Fibroblast of upper back skin (primary cell): ENCODE measurements around the gene ARTN.

Source experiments
- DNase-seq: peaks from one replicate; pipeline ENCODE4 v3.0.0-alpha.2; 2013

The ARTN gene, protein sequence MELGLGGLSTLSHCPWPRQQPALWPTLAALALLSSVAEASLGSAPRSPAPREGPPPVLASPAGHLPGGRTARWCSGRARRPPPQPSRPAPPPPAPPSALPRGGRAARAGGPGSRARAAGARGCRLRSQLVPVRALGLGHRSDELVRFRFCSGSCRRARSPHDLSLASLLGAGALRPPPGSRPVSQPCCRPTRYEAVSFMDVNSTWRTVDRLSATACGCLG

DNA sequence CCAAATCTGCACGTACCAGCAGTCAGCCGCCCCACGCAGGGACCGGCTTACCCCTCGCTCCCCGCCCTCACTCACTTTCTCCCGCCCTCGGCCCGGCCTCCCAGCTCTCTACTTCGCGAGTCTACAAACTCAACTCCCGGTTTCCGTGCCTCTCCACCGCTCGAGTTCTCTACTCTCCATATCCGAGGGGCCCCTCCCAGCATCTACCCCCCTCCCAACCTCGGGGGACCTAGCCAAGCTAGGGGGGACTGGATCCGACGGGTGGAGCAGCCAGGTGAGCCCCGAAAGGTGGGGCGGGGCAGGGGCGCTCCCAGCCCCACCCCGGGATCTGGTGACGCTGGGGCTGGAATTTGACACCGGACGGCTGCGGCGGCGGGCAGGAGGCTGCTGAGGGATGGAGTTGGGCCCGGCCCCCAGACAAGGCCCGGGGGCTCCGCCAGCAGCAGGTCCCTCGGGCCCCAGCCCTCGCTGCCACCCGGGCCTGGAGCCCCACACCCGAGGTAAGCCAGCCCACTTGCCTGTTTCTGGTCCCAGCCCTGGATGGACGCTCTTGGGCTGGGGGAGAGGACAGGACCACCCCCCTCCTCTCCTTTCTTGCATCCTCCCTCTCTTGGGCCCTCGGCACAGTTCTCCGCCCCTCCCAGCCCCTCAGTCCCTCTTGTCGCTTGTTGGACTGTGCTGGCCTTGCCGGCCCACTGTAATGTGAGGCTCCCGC, at the start of gene ARTN:
Gene ARTN, plus strand, starts transcription at position 416 of the 715 bp plus-strand sequence. CDS start 1,856 bp downstream, outside the sequence.
- no peak for DNase-seq

DNA sequence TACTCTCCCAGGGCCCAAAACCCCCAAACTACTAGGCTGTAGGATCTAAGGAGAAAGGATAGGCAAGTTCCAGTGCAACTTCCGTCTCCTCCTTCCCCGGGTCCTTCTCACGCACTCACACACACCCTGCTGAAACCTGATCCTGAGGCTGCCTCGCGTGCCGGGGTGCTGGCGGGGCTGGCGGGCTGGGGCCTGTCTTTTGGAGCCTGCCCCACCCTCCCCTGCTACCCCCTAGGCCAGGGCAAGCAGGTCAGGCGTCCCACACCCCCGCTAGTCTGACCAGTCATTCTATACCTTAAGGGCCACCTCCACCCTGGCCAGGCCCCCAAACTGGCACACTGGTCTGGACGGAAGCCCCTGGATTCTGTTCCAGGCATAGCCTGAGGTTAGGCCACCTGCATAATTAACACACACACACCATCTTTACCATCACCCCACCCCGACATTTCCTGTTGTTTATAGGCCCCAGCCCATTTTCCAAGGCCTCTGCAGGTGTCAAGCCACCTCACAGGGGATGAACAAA, 48.3 kb upstream of the ARTN start:
- no peak for DNase-seq

DNA sequence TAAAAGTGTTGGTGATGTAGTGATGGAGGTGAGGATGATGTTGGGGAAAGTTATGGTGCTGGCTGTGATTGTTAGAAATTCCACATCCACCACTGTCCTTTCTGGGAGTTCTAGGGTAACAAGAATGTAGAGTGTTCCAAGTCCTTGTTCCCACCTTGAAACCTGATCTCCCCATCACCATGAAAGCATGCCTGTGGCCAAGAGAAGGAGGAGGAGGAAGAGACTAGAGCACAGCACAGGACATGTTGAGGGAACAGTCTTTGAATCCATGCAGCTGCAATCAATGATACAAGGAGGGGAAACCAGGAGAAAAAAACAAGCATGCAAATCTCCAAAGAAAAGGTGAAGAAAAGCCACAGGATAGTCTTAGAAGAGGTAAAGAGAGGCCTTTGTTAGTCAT, 45.9 kb upstream of the ARTN start:
- DNase-seq: no peak

DNA sequence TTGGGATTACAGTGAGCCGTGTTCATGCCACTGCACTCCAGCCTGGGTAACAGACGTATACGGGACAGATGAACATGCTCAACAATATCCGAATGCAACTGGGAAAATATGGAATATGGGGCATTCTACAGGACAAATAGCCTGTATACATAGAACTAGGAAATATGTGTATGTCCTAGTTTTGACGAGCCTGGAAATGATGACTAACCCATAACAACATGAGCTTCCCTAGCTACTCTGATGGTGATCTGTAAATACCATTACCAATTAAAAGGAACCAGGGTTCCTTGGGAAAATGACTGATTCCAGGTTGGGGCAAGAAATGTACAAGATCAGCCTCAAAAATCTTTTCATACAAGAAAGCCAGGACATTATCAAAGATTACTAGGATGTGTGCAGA, 42.8 kb upstream of the ARTN start:
- no peak for DNase-seq

DNA sequence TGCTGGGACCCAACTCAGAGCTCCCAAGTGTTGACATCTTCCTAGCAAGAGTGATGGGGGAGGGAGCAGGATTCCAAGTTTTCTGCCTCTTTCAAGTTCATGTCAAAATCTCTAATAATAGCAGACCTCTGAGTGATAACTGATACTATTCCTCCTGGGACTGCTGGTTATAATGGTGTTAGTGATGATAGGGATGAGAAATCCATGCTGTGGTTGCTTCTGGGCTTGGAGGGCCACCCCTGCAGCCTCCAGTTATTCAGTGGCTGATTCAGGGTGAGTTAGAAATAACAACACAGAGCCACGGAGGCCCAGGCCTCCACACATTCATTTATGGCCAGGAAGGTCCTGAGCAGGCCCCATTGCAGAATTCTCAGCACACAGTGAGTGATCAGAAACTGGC, 40.6 kb upstream of the ARTN start:
- peak; percentile 81 for DNase-seq

DNA sequence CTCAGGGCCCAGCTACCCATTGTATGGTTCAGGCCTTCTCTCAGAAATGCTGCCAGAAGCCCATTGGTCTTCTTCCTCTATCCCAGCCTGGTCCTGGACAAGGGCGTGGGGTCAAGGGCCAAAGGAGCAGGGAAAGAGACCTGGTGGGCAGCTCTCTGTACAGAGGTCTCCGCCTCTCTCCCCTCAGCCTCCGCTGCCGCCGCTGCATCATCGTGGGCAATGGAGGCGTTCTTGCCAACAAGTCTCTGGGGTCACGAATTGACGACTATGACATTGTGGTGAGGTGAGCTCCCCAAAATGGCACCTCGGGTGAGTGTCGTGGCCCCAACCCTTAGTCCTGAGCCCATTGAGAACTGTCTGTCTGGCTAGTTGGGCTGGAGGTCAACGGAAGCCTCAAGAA, 34.6 kb upstream of the ARTN start:
- no peak for DNase-seq

DNA sequence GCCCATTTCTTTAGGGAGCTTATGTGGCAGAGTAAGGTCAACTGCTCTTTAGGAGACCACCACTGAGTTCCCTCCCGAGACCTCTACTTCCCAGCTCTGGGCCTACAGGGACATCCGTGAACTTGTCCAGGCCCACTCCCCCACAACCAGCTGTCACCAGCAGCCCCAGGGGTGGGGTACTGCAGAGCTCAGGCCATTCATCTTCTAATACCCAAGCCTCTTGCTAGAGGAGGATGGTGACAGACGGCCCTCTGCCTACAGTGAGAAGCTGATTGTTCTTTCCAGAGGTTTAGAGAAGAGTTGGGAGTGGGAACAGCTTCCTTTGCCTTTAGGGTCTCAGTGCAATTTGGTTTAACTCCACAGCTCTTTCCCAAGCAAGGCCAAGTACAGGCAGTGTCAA, 33.2 kb upstream of the ARTN start:
- no peak for DNase-seq

DNA sequence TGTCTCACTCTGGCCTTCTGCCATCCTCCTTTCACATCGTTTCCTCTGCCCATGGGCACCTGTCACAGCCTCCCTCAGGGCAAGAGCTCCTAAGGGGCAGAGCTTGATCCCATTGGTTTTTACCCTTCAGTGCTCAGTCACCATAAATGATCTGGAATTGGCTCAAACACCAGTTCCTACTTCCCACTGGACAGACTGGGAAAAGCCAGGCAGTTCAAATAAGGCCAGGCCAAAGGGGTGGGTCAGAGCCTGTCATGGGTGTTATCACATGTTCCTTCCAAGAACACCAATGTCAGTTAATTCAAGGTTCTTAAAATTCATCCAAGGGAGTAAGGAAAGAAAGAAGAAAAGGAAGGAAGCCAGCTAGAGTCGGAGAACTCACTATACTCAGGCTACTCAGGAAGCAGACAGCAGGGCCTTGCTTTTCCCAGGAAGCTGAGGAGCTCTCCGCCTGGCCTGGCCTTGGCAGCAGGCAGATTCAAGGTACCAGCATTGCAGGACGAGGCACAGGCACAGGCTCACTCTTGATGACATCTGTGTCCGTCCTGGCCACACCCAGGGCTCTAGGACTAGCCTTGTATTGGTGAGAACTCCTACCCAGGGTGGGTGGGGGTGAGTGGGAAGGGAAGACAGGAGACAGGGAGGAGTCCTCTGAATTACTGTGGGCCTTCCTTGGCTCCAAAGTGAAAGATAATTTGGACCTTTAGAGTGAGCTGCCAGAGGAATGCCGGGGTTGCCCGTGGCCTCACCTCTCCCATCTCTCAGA, 32.2 kb upstream of the ARTN start:
- DNase-seq: no peak

DNA sequence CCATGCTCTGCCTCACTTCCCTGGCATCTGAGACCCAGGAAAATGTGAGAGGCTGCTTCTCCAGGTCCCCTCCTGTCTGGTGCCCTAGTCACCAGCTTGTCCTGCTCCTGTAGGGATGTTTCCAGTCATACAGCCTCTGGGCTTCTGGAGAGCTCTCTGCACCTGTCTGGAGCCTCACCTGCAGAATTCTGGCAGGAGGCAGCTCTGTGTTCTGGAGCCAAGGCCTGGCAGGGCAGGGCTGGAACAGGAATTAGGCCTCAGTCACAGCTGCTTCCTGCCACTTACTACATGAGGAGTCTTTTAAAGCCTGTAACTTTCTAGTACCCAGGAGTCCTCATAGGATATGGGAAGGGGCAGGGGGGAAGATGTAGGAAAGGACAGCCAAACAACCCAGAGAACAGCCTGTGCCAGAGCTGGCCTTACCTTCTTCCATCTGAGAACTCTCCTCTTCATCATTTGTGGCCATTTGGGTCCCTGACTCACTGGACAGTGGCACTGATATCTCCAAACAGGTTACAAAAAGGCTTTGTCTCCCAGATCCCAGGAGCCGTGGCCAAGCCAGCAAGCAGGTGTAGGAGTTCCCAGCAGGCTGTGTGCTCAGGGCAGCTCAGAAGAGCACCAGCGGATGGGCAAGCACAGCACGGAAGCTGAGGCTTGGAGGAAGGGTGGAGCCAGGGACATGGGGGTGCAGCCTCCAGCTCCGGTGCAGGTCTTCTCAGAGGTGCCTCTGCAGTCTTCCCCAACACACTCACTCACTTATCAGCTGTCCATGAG, 31.4 kb upstream of the ARTN start:
- no peak for DNase-seq

DNA sequence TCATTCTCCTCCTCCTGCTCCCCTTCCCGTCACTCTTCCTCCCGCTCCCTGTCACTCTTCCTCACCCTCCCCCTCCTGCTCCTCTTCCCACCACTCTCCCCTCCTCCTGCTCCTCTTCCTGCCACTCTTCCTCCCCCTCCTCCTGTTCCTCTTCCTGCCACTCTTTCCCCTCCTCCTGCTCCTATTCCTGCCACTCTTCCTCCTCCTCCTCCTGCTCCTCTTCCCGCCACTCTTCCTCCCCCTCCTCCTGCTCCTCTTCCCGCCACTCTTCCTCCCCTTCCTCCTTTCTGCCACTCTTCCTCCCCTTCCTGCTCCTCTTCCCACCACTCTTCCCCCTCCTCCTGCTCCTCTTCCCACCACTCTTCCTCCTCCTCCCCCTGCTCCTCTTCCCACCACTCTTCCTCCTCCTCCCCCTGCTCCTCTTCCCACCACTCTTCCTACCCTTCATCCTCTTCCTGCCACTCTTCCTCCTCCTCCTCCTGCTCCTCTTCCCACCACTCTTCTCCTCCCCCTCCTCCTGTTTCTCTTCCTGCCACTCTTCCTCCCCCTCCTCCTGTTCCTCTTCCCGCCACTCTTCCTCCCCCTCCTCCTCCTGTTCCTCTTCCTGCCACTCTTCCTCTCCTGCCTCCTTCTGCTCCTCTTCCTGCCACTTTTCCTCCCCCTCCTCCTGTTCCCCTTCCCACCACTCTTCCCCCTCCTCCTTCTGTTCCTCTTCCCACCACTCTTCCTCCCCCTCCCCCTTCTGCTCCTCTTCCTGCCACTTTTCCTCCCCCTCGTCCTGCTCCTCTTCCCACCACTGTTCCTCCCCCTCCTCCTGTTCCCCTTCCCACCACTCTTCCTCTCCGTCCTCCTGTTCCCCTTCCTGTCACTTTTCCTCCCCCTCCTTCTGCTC, 28.7 kb upstream of the ARTN start:
- no peak for DNase-seq

DNA sequence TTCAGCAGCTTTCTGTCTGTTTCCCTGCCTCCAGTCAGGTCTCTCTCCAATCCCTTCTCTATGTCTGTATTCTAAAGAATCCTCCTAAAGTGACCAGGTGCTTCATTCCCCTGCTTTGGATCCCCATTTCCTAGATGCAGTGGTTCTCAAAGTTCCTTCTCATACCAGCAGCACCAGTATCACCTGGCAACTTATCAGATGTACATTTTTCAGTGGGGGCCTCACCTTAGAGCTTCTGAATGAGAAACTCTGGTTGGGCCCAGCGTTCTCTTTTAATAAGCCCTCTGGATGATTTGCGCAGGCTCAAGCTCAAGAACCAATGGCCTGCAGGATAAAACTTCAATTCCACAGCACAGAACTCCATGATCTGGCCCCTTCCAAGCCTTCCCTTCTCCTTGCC, 25.4 kb upstream of the ARTN start:
- no peak for DNase-seq

DNA sequence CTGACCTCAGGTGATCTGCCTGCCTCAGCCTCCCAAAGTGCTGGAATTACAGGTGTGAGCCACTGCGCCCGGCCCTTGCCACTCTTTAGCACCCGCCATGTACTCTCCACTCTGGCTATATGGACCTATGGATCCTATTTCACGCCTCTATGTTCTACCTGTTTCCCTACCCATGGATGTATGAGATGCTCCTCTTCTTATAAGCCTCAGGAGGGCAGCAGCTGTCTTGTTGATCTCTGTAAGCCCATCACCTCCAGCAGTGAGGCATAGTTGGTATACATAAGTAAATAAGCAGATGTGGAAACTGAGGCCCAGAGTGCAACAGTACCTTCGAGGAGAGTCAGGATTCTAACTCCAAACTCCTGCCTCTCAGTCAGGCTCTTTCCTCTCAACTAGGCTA, 24.7 kb upstream of the ARTN start:
- no peak for DNase-seq

DNA sequence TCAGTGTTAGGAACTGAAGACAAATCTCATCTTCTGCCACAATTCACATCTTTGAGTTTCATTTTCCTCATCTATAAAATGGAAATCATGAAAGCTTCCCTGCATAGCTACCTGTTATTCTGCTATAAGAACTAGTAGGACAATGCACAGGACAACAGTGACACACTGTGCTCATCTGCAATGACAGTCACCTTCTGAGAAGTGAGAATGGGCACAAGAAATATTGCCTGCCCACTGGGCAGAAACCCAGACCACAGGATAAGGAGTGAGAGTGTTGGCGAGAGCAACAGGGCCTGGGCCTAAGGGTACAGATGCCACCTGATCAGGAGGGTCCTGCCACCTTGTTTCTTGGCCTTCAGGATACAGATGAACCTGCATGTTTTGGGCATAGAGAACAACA, 23.3 kb upstream of the ARTN start:
- no peak for DNase-seq

DNA sequence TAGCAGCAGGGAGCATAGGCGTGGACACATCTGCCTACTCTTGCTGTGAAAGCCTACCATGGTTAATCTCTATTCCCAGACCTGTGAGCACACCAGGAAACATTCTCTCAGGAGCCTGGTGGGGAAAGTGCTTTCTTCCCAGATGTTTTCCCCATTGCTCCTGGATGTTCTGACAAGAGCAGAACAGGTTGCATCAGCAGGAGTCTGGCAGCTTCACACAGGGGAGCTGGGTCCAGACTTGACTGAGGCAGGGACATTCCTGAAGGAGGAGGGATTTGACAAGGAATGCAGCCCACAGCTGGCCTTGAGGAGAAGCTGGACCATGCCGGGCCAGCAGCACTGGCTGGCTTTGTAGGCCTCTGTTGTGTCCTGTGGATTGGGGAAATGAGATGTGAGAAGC, 21.0 kb upstream of the ARTN start:
- DNase-seq: peak; percentile 90

DNA sequence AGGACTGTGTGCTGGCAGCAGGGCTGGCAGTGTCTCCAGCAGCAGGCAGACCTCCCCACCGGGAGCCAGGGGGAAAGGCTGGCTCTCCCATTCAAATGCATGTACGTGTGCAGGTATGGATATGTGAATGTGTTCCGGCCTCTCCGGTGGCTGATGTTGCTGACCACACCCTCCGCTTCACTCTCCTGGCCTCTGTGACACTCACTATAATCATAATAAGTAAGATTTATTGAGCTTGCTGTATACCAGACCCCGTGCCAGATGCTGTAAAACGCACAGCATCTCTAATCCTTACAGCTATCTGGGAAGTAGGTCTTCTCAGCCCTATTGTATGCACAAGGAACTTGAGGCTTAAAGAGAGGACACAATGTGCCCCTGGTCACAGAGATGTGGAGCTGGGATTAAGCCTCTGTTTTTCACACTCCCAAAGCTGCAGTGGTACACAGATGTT, 20.5 kb upstream of the ARTN start:
- no peak for DNase-seq

DNA sequence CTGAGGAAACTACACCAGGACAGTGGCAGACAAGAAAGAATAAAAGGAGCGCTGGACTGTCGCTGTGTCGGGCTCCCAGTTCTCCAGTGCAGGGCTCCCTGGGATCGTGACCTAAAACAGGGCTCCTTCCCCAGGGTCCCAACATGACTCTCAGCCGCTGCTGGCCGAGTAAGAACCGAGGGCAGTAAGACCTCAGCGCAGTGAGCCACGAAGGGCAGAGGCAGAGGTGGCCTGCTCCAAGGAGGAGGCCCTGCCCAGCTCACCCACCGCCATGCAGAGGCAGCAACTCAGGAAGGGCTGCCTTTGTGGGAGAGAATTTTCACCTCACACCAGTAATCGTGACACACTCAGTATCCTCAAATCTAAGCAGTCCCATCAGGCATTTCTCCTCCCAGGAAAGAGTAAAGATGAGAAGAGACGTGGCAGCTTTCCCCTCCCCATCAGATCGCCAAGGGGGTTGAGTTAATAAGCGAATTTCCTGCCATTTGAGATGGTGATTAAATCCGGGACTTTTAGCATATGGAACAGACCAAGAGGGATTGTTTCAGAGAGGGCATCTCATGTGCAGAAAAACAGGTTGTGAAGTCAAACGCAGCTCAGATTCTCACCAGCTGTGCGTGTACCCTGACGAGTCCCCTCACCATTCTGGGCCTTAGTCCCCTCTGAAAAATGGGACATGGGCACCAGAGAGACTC, 19.8 kb upstream of the ARTN start:
- DNase-seq: no peak

DNA sequence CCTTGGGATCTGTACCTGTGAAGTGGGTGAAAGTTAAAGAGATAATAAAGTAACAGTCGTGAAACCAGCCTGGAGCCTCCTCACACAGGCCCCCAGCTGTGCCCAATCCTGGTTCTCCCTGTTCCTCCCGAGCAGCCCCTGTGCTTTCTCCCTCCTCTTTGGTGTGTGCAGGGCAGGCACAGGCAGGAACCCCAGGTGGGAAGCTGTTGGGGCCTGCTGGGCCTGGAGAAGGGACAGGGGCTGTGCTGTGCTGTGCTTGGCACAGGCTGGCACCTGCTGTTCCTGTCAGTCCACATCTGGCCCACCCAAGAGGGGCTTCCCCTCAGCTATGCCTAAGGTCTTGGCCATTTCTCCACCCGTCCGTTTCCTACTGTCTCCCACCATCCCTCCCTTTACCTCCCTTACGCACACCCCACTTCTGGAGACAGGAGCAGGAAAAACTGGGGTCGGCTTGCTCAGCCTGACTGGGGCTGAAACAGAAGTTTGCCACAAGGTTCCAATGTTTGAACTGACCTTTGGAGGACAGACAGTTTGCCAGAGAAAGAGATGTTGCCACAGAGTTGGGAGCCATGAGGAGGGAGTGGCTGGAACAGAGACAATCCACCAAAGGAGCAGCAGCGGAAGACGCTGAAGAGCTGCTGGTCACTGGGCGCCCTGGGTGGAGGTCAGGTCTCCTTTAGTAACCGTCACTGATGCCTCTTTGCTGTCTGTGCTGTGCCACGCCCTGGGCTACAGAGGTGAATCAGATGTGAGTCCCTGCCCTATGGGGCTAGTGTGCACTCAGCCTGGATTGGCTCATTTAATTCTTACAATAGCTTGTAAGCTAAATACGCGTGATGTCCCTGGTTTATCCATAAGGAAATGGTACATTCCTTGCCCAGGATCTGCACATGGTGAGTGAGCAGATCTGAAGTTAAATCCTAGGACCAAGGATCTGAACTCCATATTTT, 18.8 kb upstream of the ARTN start:
- no peak for DNase-seq

DNA sequence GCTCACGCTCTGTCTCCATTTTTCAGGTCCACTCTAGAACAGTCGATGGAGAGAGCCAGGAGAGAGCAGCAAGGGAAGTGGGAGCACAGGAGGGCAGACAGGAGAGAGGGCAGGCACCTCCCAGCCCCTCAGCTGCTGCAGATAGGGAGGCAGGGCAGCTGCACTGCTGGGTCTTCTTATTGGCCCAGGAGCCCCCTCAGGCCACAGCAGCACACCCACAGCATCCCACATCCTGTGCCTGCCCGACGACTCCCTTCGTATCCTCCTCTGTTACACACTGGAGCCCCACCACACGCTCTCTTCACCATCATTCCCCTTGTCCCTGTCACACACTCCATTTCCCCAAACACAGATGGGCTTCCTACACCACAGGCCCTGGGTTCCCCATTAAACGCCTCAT, 13.7 kb upstream of the ARTN start:
- no peak for DNase-seq

DNA sequence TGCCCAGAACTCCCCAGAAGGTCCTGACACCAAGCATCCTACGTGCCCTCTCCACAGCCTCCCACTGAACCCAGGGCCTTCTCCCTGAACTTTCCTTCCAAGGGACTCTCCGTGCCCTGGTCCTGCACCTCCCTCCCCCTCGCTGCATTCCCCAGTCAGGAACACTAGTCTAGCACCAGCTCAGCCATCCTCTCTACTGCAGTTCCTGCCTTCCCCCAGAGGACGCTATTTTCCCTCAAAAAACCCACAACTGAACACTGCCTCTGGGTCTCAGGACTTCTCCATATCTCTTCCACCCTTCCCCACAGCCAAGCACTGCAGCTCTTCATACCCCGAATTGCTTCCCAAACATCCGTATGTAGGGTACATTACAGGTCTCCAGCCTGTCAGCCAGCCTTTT, 12.6 kb upstream of the ARTN start:
- DNase-seq: no peak

DNA sequence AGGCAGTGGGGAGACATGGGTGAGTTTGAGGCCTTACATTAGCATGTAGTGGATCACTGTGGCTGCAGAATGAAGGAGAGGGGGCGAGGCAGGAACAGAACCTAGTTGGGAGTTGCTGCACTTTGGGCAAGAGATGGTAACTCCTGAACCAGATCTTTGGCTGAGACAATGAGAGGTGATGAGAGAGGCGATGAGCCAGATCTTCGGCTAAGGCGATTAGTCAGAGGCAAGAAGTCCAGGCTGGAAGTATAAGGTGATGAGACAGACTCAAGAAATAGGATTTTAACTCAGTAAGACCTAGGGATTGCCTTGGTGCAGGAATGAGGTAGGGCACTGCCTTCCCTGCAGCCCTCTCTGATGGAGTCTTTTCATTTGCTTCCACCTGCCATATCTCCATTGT, 9.1 kb upstream of the ARTN start:
- DNase-seq: peak; percentile 30
